Gastroesophageal sphincter (tissue), 4 donors: ENCODE results near the gene TNS1. TPM values are rescaled to one million over a fixed set of nuclear protein-coding genes. Genes with fewer than 3 reads are reported as not detected.

Experiments
- ATAC-seq: fragments of 150-250 bp; one replicate; pipeline ENCODE4 v1.9.1; 2016; ENCODE audit warnings: mild to moderate bottlenecking, moderate library complexity
- H3K27ac ChIP-seq, 4 donors: fragments of 200-600 bp; sonication (generic) in 3 of 4; 1 replicate in 3 of 4; 2 replicates in 1 of 4; pipeline ENCODE4 v1.5.1; 2016 to 2019
- H3K27me3 ChIP-seq: fragments of 200-600 bp; sonication (generic); one replicate; pipeline ENCODE4 v1.5.1; 2019
- H3K36me3 ChIP-seq, 2 donors: fragments of 200-600 bp; sonication (generic); one replicate each; pipeline ENCODE4 v1.5.1; 2019; ENCODE audit warnings: control low read depth in 1 of 2
- H3K4me1 ChIP-seq, 3 donors: fragments of 200-600 bp; sonication (generic); 1 replicate in 2 of 3; 2 replicates in 1 of 3; pipeline ENCODE4 v1.5.1; 2016 to 2019; ENCODE audit warnings: control low read depth in 2 of 3
- H3K4me3 ChIP-seq, 2 donors: fragments of 200-600 bp; sonication (generic); one replicate each; pipeline ENCODE4 v1.5.1; 2019; ENCODE audit warnings: mild to moderate bottlenecking in 1 of 2, moderate library complexity in 1 of 2
- H3K9me3 ChIP-seq, 3 donors: fragments of 200-600 bp; sonication (generic); one replicate each; pipeline ENCODE4 v1.5.1; 2017 to 2019; ENCODE audit warnings: control low read depth in 2 of 3
- CTCF ChIP-seq, 4 experiments: fragments of 200-600 bp in 2 of 4; fragments of 450-650 bp in 2 of 4; sonication (generic) in 1 of 4; IDR thresholded peaks; one replicate each; pipeline ENCODE4 v1.5.1; 2017 to 2019; ENCODE audit warnings: antibody characterized with exemption in 4 of 4, mild to moderate bottlenecking in 2 of 4, moderate library complexity in 2 of 4
- EP300 ChIP-seq: sonication (generic); formaldehyde crosslinking; IDR thresholded peaks from one replicate; pipeline ENCODE4 v1.6.1; 2017; ENCODE audit warnings: antibody characterized with exemption, mild to moderate bottlenecking
- POLR2A ChIP-seq, 2 donors: fragments of 450-650 bp; IDR thresholded peaks; one replicate each; pipeline ENCODE4 v1.6.1; 2017; ENCODE audit warnings: antibody characterized with exemption in 2 of 2, mild to moderate bottlenecking in 2 of 2, moderate library complexity in 1 of 2
- POLR2AphosphoS5 ChIP-seq: sonication (generic); formaldehyde crosslinking; IDR thresholded peaks from one replicate; pipeline ENCODE4 v1.6.1; 2017; ENCODE audit warnings: antibody characterized with exemption
- WGBS, 2 donors: methylation state at CpG; one replicate each; pipeline ENCODE4 v1.1.5; 2018; ENCODE audit warnings: low coverage in 1 of 2; 5-methylcytosine and 5-hydroxymethylcytosine counted together
- total RNA-seq, 4 donors: library from RNA; depleted of rRNA; stranded (reverse); fragments of >200 nt; gene quantifications; one replicate each; pipeline ENCODE4 v1.1.0, GENCODE V29; 2016

TNS1 gene
- total RNA-seq, 4 donors from 2014 or later, result 825 to 2,193 (median 1,462) TPM

GRCh38 chr2:217948351-217948791 lies 54.4 kb downstream of the TNS1 start:
- ATAC-seq, result no peak
- no peaks in the 10 kb centered on the region for H3K27me3 ChIP-seq
- no peak overlapping the region for H3K4me3 ChIP-seq
- peak overlapping the region in 3 of 4 donors; percentile 97 for H3K27ac ChIP-seq
- WGBS, 2 donors, result 67 to 87% methylated on average over 1 to 3 of the region's 4 CpGs
- H3K36me3 ChIP-seq, result no peaks in the 10 kb centered on the region
- no peaks in the 10 kb centered on the region for H3K9me3 ChIP-seq
- peaks cover 0 to 100% (median 88%) of the 10 kb centered on the region in 3 donors for H3K4me1 ChIP-seq
- no peak for TF ChIP-seq POLR2A (IDR thresholded peaks at IDR 0.05)
- TF ChIP-seq CTCF (IDR thresholded peaks at IDR 0.05), result no peak
- no peak for TF ChIP-seq POLR2AphosphoS5
- TF ChIP-seq EP300, result no peak

- no peak for ATAC-seq
- 55 to 83% methylated on average over 5 to 12 of the region's 19 CpGs for WGBS, 2 donors
- Histone ChIP-seq H3K27ac (peak overlapping the region in 3 of 4 donors; percentile 97), H3K4me1 (peaks cover 0 to 100% (median 81%) of the 10 kb centered on the region in 3 donors), H3K27me3 (no peaks in the 10 kb centered on the region), H3K9me3 (no peaks in the 10 kb centered on the region), H3K36me3 (no peaks in the 10 kb centered on the region), H3K4me3 (no peak overlapping the region)
- TF ChIP-seq POLR2AphosphoS5 (no peak), POLR2A (IDR thresholded peaks at IDR 0.05) (no peak), CTCF (IDR thresholded peaks at IDR 0.05) (no peak), EP300 (no peak)
Observed at GRCh38 chr2:217947383-217948350, 55.1 kb downstream of the TNS1 start.

- peak overlapping the region in 3 of 4 donors; percentile 97 for H3K27ac ChIP-seq
- TF ChIP-seq POLR2AphosphoS5, result no peak
- H3K36me3 ChIP-seq, result peaks cover 0 to 5% of the 10 kb centered on the region in 2 donors
- H3K27me3 ChIP-seq, result no peaks in the 10 kb centered on the region
- H3K9me3 ChIP-seq, result no peaks in the 10 kb centered on the region
- 78 to 81% methylated on average over 6 of the region's 6 CpGs for whole genome bisulfite sequencing, 2 donors
- H3K4me1 ChIP-seq, result peaks cover 0 to 100% (median 70%) of the 10 kb centered on the region in 3 donors
- ATAC-seq, result no peak
- H3K4me3 ChIP-seq, result no peak overlapping the region
Observed at GRCh38 chr2:217946051-217946450, 56.7 kb downstream of the TNS1 start.

- Histone ChIP-seq H3K9me3 (no peaks in the 10 kb centered on the region), H3K4me3 (no peak overlapping the region), H3K4me1 (peaks cover 0 to 100% (median 65%) of the 10 kb centered on the region in 3 donors), H3K27ac (peak overlapping the region; percentile 32 to 97 (median 97)), H3K36me3 (peaks cover 0 to 5% of the 10 kb centered on the region in 2 donors), H3K27me3 (no peaks in the 10 kb centered on the region)
- TF ChIP-seq POLR2AphosphoS5, result no peak
- no peak for TF ChIP-seq POLR2A (IDR thresholded peaks at IDR 0.05)
- TF ChIP-seq CTCF (IDR thresholded peaks at IDR 0.05), result no peak
- TF ChIP-seq EP300, result no peak
- WGBS, 2 donors, result 46 to 62% methylated on average over 3 to 4 of the region's 5 CpGs
- ATAC-seq, result no peak
Observed at GRCh38 chr2:217945530-217945929, 57.3 kb downstream of the TNS1 start.

- Histone ChIP-seq H3K27me3 (no peaks in the 10 kb centered on the region), H3K4me1 (peaks cover 0 to 100% (median 59%) of the 10 kb centered on the region in 3 donors), H3K36me3 (peaks cover 0 to 5% of the 10 kb centered on the region in 2 donors), H3K9me3 (no peaks in the 10 kb centered on the region), H3K4me3 (peak overlapping the region in 1 of 2 donors; percentile 68), H3K27ac (peak overlapping the region; percentile 32 to 97 (median 97))
- ATAC-seq, result no peak
- WGBS, 2 donors, result 57 to 64% methylated on average over 7 to 8 of the region's 8 CpGs
- TF ChIP-seq EP300 (no peak), POLR2A (IDR thresholded peaks at IDR 0.05) (no peak), CTCF (IDR thresholded peaks at IDR 0.05) (no peak), POLR2AphosphoS5 (no peak)
Observed at GRCh38 chr2:217944923-217945322, 57.9 kb downstream of the TNS1 start.
